ENCODE measurements around the gene TRAF4. TPM values are rescaled to one million over a fixed set of nuclear protein-coding genes. Genes with fewer than 3 reads are reported as not detected.
A peak's percentile ranks its signal among the peaks of the same experiment; 100 is the strongest.

TRAF4 gene
- total and polyA plus RNA-seq, 9 of the 15 experiments (the other 6 are each of a cell fraction or from before 2014, with no cell fraction given) = 2.4 to 147 (median 72.4) TPM

DNA sequence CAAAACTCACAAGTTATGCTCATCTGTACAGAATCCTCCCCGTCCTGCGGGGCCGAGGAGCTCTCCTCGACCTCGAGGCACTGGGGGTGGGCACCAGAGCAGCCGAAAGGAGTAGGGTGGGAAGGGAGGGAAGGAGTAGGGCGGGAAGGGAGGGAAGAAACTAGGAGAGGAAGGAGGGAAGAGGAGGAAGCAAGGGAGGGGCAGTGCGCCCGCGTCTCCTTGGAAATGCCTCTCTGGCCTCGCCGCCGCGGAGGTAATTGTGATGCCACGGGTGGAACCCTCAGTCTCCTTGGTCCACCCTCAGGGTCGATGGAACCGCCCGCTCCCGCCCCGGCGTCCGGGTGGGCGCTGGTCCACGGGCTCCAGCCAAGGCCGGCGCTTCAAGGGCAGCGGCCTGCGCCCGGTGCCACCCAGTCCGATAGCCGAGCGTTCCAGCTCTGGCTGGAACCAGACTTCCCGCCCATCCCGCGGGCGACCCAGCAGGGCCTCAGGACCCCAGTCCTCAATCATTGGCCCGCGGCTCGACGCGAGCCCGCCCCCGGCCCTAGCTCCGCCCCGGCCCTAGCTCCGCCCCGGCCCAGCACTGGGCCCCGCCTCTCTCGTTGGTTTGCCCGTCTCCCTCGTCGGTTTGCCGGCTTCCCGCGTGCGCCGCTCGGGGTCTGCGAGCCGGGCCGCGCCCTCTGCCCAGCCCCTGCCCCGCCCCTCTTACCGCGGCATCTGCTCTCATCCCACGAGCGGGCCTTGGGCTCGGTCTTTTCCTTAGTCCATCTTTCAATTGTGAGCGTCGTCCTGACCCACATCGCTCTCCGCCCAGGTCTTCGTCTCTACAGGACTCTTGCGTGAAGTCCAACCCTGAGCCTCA is 32.7 kb upstream of the TRAF4 start (continued):
- TF ChIP-seq, protein P1, sequence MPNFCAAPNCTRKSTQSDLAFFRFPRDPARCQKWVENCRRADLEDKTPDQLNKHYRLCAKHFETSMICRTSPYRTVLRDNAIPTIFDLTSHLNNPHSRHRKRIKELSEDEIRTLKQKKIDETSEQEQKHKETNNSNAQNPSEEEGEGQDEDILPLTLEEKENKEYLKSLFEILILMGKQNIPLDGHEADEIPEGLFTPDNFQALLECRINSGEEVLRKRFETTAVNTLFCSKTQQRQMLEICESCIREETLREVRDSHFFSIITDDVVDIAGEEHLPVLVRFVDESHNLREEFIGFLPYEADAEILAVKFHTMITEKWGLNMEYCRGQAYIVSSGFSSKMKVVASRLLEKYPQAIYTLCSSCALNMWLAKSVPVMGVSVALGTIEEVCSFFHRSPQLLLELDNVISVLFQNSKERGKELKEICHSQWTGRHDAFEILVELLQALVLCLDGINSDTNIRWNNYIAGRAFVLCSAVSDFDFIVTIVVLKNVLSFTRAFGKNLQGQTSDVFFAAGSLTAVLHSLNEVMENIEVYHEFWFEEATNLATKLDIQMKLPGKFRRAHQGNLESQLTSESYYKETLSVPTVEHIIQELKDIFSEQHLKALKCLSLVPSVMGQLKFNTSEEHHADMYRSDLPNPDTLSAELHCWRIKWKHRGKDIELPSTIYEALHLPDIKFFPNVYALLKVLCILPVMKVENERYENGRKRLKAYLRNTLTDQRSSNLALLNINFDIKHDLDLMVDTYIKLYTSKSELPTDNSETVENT (CRISPR knock-in tag; IDR thresholded peaks at IDR 0.05) = peak; percentile 90
- TF ChIP-seq ZNF217 (CRISPR knock-in tag; IDR thresholded peaks at IDR 0.05) (no peak), NR4A1 (CRISPR knock-in tag; IDR thresholded peaks at IDR 0.05) (no peak; the same call in 1 of the 2 replicates), NR4A1 (tag; IDR thresholded peaks at IDR 0.05) (no peak; the same call in 1 of the 2 replicates), ZNF134 (CRISPR knock-in tag; conservative IDR thresholded peaks at IDR 0.05) (no peak), ZNF592 (IDR thresholded peaks at IDR 0.05) (peak; percentile 90), MIER1 (IDR thresholded peaks at IDR 0.05; ENCODE audit: low read depth) (no peak), HMGXB4 (CRISPR knock-in tag; IDR thresholded peaks at IDR 0.05) (peak; percentile 93), JUNB (CRISPR knock-in tag; conservative IDR thresholded peaks at IDR 0.05) (no peak), DNMT1 (IDR thresholded peaks at IDR 0.05) (no peak), XRCC4 (IDR thresholded peaks at IDR 0.05; ENCODE audit: extremely low read depth, insufficient read depth, insufficient read length) (no peak), BRF2 (IDR thresholded peaks at IDR 0.05; ENCODE audit: borderline replicate concordance, insufficient read depth, insufficient read length) (no peak), ZNF699 (CRISPR knock-in tag; IDR thresholded peaks at IDR 0.05; ENCODE audit: insufficient replicate concordance) (no peak), BCL6 (CRISPR knock-in tag; IDR thresholded peaks at IDR 0.05) (no peak), PRPF4 (IDR thresholded peaks at IDR 0.05; ENCODE audit: insufficient read depth, low read depth, low read length, poor library complexity, severe bottlenecking) (no peak)
- TF ChIP-seq, protein P2, sequence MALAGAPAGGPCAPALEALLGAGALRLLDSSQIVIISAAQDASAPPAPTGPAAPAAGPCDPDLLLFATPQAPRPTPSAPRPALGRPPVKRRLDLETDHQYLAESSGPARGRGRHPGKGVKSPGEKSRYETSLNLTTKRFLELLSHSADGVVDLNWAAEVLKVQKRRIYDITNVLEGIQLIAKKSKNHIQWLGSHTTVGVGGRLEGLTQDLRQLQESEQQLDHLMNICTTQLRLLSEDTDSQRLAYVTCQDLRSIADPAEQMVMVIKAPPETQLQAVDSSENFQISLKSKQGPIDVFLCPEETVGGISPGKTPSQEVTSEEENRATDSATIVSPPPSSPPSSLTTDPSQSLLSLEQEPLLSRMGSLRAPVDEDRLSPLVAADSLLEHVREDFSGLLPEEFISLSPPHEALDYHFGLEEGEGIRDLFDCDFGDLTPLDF (CRISPR knock-in tag; IDR thresholded peaks at IDR 0.05) = peak; percentile 91

Measured in K562 (cell line).